Osteoblast (primary cell): ENCODE measurements around the gene MYLK2. TPM values are rescaled to one million over a fixed set of nuclear protein-coding genes. Genes with fewer than 3 reads are reported as not detected.

Experiments used
- DNase-seq: peaks from one replicate; pipeline ENCODE4 v3.0.0; 2011; ENCODE audit warnings: low spot score, mixed read lengths; ENCODE audit not compliant: insufficient read length; ENCODE audit errors: missing footprints
- H2AFZ ChIP-seq: 2 replicates; pipeline ENCODE4 v1.6.0; 2011; ENCODE audit warnings: mild to moderate bottlenecking, low read length
- H3K27ac ChIP-seq: 2 replicates; pipeline ENCODE4 v1.5.1; 2011; ENCODE audit warnings: mild to moderate bottlenecking, low read depth, low read length, moderate library complexity
- H3K27me3 ChIP-seq: 2 replicates; pipeline ENCODE4 v1.6.0; 2012; ENCODE audit warnings: mild to moderate bottlenecking, control low read depth, inconsistent platforms, low read length, moderate library complexity; ENCODE audit not compliant: insufficient read depth
- H3K36me3 ChIP-seq: 2 replicates; pipeline ENCODE4 v1.5.1; 2011; ENCODE audit warnings: mild to moderate bottlenecking, low read length, control low read depth, moderate library complexity; ENCODE audit not compliant: insufficient read depth
- H3K4me1 ChIP-seq: 2 replicates; pipeline ENCODE4 v1.5.1; 2011; ENCODE audit warnings: mild to moderate bottlenecking, low read length, control low read depth, moderate library complexity; ENCODE audit not compliant: insufficient read depth
- H3K4me2 ChIP-seq: 2 replicates; pipeline ENCODE4 v1.6.0; 2011; ENCODE audit warnings: mild to moderate bottlenecking, low read length; ENCODE audit not compliant: insufficient read depth
- H3K4me3 ChIP-seq: fragments of 200-600 bp; sonication (generic); 3 replicates; pipeline ENCODE4 v1.5.1; 2012; ENCODE audit warnings: mild to moderate bottlenecking, low read length, inconsistent platforms; ENCODE audit not compliant: insufficient read depth
- H3K79me2 ChIP-seq: 2 replicates; pipeline ENCODE4 v1.6.0; 2012; ENCODE audit warnings: mild to moderate bottlenecking, low read length, control low read depth, inconsistent platforms; ENCODE audit not compliant: insufficient read depth
- H3K9me3 ChIP-seq: 2 replicates; pipeline ENCODE4 v1.5.1; 2011; ENCODE audit warnings: low read depth, low read length, control low read depth
- H4K20me1 ChIP-seq: 2 replicates; pipeline ENCODE4 v1.6.0; 2012; ENCODE audit warnings: mild to moderate bottlenecking, low read length, control low read depth; ENCODE audit not compliant: insufficient read depth
- total RNA-seq: library from RNA; depleted of rRNA; stranded (reverse); fragments of >200 nt; gene quantifications from 2 replicates; pipeline ENCODE4 v1.2.3, GENCODE V29; 2012
- TF ChIP-seq, protein P1 (sequence below): IDR thresholded peaks from 2 replicates; pipeline ENCODE4 v1.5.1; 2011; ENCODE audit warnings: mild to moderate bottlenecking, low read depth, low read length, moderate library complexity; ENCODE audit errors: extremely low read depth

MYLK2 gene
- total RNA-seq, 1 donor, result 0.36 TPM

DNA sequence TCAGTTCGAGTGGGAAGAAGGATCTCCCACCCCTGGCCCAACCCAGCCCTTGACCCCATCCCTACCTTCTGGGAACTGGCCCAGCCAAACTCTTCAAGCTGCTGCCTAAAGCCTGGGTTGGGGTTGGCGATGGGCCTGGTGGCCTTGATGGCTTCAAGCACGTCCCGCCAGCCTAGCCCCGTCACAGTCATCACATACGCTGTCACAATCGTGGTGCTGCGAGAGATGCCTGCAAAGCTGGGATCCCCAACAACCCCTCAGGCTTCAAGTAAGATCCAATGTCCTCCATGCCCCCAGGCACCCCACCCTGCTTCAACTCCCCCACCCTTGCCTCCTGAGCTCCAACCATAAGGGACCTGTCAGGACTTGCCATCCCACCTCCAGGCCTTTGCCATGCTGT, 43.4 kb downstream of the MYLK2 start:
- peaks cover 46% of the 10 kb centered on the region for H3K27me3 ChIP-seq
- H3K4me3 ChIP-seq, result no peak overlapping the region
- H3K27ac ChIP-seq, result no peak overlapping the region
- no peaks in the 10 kb centered on the region for H3K4me1 ChIP-seq
- no peak for DNase-seq
- H3K36me3 ChIP-seq, result no peaks in the 10 kb centered on the region
- H4K20me1 ChIP-seq, result no peaks in the 10 kb centered on the region
- H3K79me2 ChIP-seq, result no peaks in the 10 kb centered on the region
- no peak overlapping the region for H3K4me2 ChIP-seq
- no peaks in the 10 kb centered on the region for H3K9me3 ChIP-seq
- TF ChIP-seq, protein P1, sequence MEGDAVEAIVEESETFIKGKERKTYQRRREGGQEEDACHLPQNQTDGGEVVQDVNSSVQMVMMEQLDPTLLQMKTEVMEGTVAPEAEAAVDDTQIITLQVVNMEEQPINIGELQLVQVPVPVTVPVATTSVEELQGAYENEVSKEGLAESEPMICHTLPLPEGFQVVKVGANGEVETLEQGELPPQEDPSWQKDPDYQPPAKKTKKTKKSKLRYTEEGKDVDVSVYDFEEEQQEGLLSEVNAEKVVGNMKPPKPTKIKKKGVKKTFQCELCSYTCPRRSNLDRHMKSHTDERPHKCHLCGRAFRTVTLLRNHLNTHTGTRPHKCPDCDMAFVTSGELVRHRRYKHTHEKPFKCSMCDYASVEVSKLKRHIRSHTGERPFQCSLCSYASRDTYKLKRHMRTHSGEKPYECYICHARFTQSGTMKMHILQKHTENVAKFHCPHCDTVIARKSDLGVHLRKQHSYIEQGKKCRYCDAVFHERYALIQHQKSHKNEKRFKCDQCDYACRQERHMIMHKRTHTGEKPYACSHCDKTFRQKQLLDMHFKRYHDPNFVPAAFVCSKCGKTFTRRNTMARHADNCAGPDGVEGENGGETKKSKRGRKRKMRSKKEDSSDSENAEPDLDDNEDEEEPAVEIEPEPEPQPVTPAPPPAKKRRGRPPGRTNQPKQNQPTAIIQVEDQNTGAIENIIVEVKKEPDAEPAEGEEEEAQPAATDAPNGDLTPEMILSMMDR, result no peak
- H2AFZ ChIP-seq, result no peak overlapping the region

DNA sequence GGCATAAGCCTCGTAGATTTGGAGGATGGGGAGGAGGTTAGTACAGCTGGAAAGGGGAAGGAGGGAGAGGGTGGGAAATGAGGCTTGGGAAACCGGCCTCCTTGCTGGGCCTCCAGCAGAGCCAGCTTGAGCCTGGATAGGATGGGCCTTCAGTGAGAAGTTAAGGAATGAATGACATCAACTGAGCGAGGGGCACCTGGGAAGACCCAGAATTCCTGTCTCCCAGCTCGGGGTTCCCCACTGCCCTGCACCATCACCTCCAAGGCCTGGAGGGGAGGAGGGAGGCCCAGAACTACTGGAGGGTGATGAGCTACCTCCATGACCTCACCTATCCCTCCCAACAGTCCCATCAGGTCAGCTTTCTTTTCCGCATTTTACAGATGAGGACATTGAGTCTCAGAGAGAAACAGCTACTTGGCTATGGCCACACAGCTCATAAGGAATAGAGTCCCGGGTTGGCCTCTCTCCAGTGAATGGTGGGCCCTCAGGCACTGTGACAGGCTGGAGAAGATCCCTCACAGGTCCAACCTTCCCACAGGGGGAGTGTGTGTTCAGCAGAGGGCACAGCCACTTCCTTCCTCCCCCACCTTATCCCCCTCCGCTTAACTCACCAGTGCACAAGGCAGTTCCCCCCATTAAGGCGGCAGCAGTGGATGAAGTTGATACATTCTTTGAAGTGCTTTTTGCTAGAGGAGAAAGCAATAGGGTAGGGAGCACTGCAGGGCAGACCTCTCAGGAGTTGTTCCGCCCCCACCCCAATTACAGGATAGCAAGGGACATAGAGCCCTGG, 44.3 kb downstream of the MYLK2 start:
- TF ChIP-seq, protein P1, result no peak
- no peaks in the 10 kb centered on the region for H4K20me1 ChIP-seq

DNA sequence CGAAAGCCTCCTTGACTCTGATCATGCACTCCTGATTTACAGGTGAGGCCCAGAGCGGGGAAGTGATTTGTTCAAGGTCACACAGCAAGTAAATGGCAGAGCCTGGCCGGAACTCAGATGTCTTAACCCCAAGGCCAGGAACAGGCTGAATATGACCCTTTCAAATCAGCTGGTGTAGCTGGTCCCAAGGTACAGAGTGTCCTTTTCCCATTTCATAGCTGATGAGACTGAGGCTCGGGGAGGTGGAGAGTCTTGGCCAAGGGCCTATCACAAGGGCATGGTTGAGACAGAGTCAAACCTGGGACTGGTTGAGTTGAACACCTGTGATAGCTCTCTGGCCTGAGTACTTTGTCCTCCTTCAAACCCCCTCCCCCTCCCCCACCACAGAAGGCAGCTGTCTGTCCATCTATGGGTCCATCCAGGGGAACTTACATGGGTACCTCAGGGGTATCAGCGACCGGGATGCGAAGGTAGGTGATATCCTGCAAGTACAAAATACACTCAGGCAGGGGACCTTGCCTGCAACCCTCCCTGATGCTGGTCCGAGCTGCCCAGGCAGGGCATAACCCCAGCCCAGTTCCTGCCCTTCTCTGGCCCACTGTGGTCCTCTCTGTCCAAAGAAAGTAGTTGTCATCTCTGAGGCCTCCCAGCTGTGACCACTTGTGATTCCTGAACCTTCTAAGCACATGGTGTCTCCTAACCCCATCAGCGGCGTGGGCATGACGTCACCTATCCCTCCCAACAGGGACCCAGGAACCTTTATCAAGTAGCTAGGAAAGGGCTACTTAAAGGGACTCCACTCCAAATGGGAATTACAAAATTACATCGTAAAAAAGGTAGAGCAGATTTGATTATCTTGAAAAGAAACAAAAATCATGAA, 45.6 kb downstream of the MYLK2 start:
- no peak overlapping the region for H2AFZ ChIP-seq
- no peaks in the 10 kb centered on the region for H3K9me3 ChIP-seq
- H3K27me3 ChIP-seq, result peaks cover 34% of the 10 kb centered on the region

More for the DNA sequence above, 44.3 kb downstream of the MYLK2 start:
- no peaks in the 10 kb centered on the region for H3K79me2 ChIP-seq
- H3K27ac ChIP-seq, result no peak overlapping the region
- DNase-seq, result no peak
- no peak overlapping the region for H3K4me3 ChIP-seq
- H3K9me3 ChIP-seq, result no peaks in the 10 kb centered on the region
- H3K27me3 ChIP-seq, result peaks cover 37% of the 10 kb centered on the region
- no peak overlapping the region for H3K4me2 ChIP-seq
- H3K36me3 ChIP-seq, result no peaks in the 10 kb centered on the region
- no peak overlapping the region for H2AFZ ChIP-seq
- H3K4me1 ChIP-seq, result peaks cover 3% of the 10 kb centered on the region

More for the DNA sequence above, 45.6 kb downstream of the MYLK2 start:
- Histone ChIP-seq H3K4me3 (no peak overlapping the region), H4K20me1 (peaks cover 3% of the 10 kb centered on the region), H3K4me1 (peaks cover 3% of the 10 kb centered on the region), H3K36me3 (no peaks in the 10 kb centered on the region), H3K79me2 (no peaks in the 10 kb centered on the region), H3K27ac (no peak overlapping the region), H3K4me2 (no peak overlapping the region)
- DNase-seq, result peak; percentile 61
- TF ChIP-seq, protein P1, result no peak
